Epithelial cell of proximal tubule (primary cell): Measurements from ENCODE around the gene VIT. TPM values are rescaled to one million over a fixed set of nuclear protein-coding genes. Genes with fewer than 3 reads are reported as not detected.

ENCODE experiments used
- total RNA-seq: library from RNA; depleted of rRNA; stranded (reverse); fragments of >200 nt; gene quantifications from 2 replicates; pipeline ENCODE4 v1.2.3, GENCODE V29; 2015

The VIT gene
- total RNA-seq, 1 donor from 2014 or later, result not detected

Other genes starting within 250 kb of the VIT start
- gene FEZ2, start 98.5 kb upstream of the VIT start, total RNA-seq, result 43.7 and 60.4 TPM in 2 replicates